EH (cell line): ENCODE results near the gene CD70.
"Not testable (repeated sequence)": the region's sequence is repeated elsewhere in the genome, so short reads cannot be mapped to it uniquely, and the experiment has no call there.

Source experiments
- DNase-seq: peaks from one replicate; pipeline ENCODE4 v3.0.0-alpha.2; 2015; ENCODE audit warnings: low read depth

The CD70 gene

GRCh38 chr19:6570764-6571163 lies 20.2 kb downstream of the CD70 start:
- DNase-seq: no peak

GRCh38 chr19:6568816-6569215 lies 22.1 kb downstream of the CD70 start:
- DNase-seq: no peak

GRCh38 chr19:6568010-6568526 lies 22.9 kb downstream of the CD70 start:
- no peak for DNase-seq

GRCh38 chr19:6566727-6567126 lies 24.2 kb downstream of the CD70 start:
- DNase-seq: not testable (repeated sequence)

DNA sequence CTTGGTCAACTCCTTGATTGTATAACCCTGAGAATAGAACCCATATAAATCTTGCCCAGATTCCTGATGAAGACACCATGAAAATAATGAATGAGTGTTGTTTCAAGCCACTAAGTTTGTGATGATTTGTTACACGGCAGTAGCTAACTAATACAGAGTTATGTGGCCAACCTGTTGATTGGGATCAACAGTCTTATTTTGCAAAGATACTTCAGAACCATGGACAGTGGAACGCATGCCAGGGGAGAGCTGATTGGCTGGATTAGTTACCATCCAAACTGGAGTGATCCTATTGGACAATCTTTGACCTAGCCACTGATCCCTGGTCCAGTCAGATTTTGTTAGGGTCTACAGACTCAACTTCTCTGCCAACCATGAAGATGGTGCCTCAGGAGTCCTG lies 26.6 kb downstream of the CD70 start:
- peak; percentile 13 for DNase-seq

- not testable (repeated sequence) for DNase-seq
These were observed 28.5 kb downstream of the CD70 start for GRCh38 chr19:6562437-6562836.

GRCh38 chr19:6556480-6557195 lies 34.3 kb downstream of the CD70 start:
- no peak for DNase-seq

DNA sequence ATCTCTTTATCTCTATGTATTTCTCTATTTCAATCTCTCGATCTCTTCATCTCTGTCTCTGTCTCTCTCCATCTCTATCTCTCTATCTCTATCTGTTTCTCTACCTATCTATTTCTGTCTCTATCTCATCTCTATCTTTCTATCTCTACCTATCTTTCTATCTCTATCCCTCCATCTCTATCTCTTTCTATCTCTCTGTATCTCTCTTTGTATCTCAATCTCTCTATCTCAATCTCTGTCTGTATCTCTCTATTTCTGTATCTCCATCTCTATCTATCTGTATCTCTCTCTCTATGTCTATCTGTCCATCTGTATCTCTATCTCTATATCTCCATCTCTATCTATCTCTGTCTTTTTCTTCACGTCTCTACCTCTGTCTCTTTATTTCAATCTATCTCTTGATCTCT lies 34.9 kb downstream of the CD70 start:
- no peak for DNase-seq

DNA sequence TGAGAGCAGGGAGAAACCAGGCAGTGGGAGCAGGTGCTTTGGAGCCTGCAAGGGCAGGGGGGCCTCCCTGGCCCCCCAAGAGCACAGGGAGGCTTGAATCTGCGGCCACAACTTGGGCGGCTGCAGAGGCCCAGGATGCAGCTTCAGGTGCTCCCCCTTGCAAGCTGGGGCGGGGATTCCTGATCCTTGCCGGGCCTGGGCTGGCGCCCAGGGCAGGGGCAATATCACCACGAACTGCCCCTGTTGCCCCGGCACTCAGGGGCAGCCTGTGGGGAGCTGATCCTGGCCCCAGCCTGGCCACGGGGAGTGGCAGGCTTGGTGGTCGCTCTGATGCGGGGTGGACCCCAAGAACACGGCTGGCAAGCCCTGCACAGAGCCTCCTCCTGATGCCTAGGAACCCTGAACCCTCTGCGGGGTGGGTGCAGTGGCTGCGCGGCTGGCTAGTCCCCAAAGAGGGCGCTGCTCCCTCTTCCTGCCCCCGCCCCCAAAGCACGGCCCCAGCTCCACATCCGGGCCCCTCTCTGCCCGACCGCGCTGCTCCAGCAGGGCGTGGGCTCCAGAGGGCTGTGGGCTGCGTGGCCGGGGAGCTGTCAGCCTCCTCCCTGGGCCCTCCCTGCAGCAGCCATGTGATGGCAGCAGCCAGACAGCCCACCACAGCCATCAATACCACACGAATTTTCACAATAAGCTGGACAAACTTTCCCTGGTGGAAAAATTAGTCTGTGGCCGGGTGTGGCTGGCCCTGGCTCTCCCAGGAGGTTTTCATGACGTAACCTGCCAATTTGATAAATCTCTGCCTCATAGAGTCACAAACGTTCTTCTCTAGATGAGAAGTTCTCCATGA lies 39.1 kb downstream of the CD70 start:
- DNase-seq: no peak

DNA sequence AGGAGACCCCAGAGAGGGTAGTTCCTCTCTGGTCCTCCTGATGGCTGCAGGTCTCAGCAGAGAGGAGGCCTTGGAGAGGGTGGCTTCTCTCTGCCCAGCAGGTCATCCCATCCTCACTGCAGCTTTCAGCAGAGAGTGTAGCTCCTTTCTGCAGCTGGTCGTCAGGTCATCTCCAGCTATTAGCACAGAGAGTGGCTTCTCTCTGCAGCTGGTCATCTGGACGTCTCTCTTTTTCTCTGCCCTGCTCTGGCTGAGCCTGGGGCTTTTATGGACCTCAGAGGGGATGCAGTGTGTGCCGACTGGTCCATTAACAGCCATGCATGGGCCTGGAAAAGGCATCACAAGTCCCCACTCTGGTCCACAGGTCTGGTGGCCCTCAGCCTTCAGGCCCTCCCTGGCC lies 39.9 kb downstream of the CD70 start:
- no peak for DNase-seq

GRCh38 chr19:6550679-6551078 lies 40.3 kb downstream of the CD70 start:
- DNase-seq: not testable (repeated sequence)

- DNase-seq: no peak
These were observed 47.0 kb downstream of the CD70 start for GRCh38 chr19:6543866-6544347.

GRCh38 chr19:6540918-6541689 lies 49.8 kb downstream of the CD70 start:
- DNase-seq: no peak

DNA sequence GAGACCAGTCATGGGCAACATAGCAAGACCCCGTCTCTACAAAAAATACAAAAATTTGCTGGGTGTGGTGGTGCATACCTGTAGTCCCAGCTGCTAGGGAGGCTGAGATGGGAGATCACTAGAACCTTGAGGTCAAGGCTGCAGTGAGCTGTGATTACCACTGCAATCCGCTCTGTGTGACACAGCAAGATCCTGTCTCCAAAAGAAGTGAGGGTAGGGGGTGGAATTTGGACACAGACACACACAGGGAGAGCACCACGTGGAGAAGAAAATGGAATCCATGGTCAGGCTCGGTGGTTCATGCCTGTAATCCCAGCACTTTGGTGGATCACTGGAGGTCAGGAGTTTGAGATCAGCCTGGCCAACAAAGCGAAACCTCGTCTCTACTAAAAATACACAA lies 51.4 kb downstream of the CD70 start:
- no peak for DNase-seq
